MV-4-11 (cell line): ENCODE results near the gene UACA.
"Not testable (repeated sequence)": the region's sequence is repeated elsewhere in the genome, so short reads cannot be mapped to it uniquely, and the experiment has no call there.

Source experiments
- DNase-seq: peaks from one replicate; lab custom pipeline; 2025; lab: John Stamatoyannopoulos, UW

Gene UACA

DNA sequence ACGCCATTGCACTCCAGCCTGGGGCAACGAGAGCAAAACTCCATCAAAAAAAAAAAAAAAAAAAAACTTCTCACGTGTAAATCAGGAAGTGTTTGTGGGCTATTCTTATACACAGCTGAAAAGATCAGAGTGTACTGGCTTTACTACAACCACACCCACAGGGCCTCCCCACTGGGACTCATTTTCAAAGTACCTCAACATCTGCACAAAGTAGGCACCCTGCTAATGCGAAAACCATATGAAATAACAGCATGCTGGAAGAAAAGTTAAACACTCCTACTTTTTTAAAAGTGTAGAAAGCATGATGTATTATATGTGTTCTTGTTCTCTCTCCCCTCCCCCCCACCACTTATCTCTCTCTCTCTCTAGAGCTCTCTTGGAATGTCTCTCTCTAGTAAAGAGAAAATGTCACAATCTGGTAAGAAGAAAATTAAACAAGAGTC is 11.1 kb downstream of the UACA start:
- DNase-seq = peak; percentile 52

DNA sequence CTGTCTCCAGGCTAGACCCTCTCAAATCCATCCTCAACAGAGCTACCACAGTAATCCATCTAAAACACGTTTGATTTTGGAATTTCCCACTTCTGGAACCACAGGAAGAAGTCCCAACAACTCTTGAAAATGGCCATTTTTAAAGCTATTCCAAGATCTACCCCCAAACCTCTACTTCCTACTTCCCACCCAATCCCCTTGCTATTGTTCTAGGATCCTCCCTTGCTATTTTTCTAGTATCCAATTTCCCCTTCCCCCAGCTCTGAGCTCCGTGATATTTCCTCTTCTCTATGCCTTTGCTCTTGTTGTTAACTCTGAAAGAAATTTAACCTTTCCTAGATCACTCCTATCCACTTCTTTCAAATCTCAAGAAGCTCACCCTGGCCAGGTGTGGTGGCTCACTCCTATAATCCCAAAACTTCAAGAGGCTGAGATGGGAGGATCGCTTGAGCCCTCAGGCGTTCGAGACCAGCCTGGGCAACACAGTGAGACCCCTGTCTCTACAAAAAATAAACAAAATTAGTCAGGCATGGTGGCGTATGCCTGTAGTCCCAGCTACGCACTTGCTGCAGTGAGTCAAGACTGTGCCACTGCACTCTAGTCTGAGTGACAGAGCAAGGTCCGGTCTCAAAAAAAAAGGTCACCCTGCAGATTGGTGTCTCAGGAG is 13.0 kb downstream of the UACA start:
- DNase-seq = no peak

DNA sequence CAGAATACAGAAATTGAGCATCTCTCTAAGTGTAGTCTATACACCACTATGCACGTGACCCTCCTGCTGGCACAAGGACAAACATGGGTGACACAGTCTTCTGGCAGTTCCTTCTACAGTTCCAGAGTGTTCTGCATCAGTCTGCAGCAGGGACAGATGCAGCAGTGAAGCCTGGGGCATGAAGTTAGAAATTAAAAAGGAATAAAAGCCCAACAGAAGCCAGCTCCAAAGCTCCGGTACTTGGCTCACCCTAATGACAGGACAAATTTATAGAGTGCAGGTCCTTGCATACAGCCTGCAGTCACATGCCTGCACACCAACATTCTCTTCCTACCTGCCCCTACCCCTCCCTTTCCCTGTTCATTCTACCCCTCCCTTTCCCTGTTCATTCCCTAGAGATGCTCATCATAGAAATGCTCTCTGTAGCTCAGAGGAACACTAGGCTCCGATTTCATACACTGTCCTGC is 15.0 kb downstream of the UACA start:
- no peak for DNase-seq

- DNase-seq = not testable (repeated sequence)
Observed at GRCh38 chr15:70746598-70746997, 16.8 kb downstream of the UACA start.

- DNase-seq = no peak
Observed at GRCh38 chr15:70742928-70743327, 20.4 kb downstream of the UACA start.

GRCh38 chr15:70741677-70742293 is 21.6 kb downstream of the UACA start:
- peak; percentile 58 for DNase-seq

DNA sequence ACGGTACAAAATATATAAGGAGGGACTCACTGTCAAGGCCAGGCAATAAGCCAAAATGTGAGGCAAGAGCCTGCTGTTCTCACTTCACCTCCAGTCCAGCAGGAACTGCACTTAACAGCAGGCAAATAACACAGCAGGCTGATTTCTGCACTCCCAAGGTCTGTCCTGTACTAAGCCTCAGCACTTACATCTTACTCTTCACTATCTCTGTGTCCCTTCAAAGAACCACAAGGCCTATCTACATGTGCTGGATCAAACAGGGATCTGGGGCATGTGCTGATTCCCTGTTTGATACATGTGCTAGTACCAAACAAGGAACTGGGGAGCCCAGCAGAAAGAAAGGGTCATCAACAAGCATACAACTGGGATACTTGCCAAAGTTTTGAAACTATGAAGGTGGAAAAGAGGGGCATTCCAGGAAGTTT is 22.2 kb downstream of the UACA start:
- peak; percentile 55 for DNase-seq

DNA sequence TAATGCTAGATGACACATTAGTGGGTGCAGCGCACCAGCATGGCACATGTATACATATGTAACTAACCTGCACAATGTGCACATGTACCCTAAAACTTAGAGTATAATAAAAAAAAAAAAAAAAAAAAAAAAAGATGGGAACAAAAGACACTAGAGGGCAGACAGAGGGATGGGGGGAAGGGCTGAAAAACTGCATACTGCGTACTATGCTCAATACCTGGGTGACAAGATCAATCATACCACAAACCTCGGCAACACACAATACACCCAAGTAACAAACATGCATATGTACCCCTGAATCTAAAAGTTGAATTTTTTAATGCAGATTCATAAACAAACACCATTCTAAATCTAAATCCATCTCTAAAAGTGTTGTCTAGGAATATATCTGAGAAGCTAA is 28.3 kb downstream of the UACA start:
- DNase-seq = not testable (repeated sequence)

GRCh38 chr15:70729164-70729563 is 34.2 kb downstream of the UACA start:
- DNase-seq = no peak

GRCh38 chr15:70726753-70727152 is 36.6 kb downstream of the UACA start:
- DNase-seq = no peak

DNA sequence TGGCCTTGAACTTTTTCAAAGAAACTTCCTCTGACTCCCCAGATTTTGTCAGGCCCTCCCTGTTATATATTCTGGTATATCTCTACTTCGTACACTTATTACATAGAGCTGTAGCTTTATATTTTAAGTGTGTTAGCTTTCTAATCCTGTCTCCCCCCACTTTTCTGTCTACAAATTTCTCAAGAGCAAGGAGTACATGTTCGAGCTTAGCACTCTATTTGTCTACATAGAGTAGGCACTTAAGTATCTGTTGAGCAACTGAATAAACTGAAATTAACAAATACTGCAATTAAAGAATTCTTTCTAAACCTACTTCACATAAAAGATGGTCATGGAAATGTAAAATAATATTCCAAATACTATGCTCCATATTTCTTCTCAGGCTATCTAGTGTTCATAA is 39.4 kb downstream of the UACA start:
- no peak for DNase-seq

DNA sequence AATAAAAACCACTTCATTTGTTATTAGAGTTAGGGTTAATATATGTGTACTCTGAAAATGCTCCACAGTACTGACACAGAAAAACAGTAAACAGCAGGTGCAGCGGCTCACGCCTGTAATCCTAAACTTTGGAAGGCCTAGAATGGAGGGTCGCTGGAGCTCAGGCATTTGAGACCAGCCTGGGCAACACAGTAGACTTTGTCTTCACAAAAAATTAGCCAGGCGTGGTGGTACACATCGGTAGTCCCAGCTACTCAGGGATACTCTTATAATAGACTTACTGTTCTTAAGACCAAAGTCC is 40.3 kb downstream of the UACA start:
- no peak for DNase-seq

GRCh38 chr15:70722266-70723121 is 40.9 kb downstream of the UACA start:
- peak; percentile 33 for DNase-seq

DNA sequence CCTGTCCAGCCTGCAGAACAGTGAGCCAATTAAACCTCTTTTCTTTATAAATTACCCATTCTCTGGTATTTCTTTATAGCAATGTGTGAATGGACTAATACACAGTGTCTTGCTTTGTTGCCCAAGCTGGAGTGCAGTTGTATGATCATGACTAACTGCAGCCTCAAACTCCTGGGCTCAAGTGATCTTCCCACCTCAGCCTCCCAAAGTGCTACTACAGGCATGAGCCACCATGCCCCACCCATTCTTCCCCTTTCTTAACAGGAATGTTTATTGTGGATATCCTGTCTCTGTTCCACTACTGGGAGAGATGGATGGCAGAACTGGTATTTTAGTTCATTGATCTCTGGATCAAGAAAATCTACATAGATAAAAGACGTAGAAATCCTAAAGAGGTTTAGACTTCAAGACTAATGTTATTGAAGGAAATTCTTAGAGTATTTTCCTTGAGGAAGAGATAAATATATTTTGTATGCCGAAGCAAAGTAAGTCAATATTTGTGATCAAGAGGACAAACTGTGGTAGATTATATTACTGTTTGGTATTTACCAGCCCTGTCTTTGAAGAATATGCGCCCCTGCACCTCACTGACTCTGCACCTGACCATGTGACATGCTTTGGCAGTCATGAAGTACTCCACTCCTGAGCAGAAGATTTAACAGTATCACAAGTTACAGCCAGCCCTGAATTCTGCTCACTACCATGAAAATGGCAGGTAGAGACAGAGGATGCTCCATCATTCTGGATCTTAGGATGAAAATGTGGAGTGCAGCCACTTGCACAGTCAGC is 42.9 kb downstream of the UACA start:
- no peak for DNase-seq

DNA sequence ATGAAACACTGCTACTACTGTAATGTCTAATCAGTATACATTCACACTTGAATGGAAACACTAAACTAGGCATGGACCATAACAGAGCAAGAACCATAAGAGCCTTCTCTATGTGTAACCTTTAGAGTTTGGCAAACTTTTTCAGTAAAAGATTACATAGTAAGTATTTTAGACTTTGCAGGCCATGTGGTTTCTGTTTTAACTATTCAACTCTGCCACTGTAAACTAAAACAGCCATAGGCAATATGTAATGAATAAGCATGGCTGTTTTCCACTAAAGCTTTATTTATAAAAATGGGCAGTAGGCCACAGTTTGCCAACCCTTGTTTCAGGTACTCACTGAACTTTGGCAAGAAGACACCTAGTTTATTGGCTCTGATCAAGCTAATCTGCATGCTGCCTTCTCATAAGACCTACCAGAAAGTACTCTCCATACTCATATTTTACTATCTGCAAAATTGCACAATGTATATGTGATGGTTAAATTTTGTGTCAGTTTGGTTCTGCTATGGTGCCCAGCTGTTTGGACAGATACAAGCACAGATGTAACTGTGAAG is 46.0 kb downstream of the UACA start:
- DNase-seq = no peak

DNA sequence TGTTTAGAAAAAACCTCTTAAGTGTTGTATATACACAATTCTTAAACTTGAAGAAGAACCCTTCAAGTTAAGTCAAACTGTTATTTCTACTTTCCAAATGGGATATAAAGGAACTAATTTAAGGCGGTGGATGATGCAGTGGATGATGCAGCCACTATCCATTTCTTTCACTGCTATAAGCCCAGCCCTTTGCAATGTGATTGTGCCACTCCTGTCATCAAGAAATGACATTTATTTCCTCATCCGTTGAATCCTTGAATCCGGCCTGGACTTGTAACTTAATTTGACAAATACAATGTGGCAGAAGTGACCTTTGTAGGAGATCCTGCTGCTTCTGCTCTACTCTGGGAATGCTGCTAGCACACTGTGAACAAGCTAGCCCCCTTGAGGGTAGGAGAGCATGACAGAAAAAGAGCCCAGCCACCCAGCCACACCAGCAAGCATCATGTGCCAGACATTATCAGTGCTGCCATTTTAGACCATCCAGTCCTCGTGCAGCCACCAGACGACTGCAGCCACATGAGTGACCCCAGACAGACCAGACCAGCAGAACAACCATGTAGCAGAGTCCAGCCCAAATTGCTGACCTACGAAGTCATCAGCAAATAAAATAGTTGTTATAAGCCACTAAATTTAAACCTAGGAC is 47.4 kb downstream of the UACA start:
- no peak for DNase-seq

DNA sequence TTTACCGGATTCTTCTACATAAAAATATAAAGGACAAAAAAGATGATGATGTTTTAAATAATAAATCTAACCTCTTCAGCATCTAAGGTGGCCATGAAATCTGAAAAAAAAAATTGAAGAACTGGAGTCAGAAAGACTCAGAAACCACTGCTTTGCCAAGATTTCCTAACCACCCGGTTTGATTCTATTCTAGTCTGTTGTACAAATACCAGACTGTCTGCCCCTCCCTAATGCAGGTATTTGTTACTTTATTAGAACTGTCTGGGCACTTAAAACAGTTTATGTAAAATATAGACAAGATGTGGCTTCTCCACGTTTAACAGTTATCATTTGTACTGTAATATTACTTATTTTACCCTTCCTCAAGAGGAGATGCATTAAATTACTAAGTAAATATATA is 48.8 kb downstream of the UACA start:
- no peak for DNase-seq

DNA sequence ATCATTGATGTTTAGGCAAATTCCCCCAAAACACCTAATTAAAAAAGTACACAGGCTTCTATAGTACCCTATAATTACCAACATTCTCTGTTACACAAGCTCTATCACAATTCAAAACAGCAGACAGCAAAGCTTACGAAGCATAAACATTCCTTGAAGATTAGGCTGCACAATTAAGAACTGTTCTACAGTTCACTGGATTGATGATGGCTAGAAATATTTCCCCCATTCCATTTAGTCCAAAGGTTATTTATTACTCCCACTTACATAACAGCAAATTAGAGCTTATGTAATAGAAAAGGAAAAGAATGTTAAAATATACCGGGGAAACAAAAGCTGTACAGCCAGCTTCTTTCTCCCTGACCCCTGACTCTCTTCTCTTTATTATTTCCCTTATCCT is 49.3 kb downstream of the UACA start:
- DNase-seq = no peak

GRCh38 chr15:70712271-70712670 is 51.1 kb downstream of the UACA start:
- no peak for DNase-seq

DNA sequence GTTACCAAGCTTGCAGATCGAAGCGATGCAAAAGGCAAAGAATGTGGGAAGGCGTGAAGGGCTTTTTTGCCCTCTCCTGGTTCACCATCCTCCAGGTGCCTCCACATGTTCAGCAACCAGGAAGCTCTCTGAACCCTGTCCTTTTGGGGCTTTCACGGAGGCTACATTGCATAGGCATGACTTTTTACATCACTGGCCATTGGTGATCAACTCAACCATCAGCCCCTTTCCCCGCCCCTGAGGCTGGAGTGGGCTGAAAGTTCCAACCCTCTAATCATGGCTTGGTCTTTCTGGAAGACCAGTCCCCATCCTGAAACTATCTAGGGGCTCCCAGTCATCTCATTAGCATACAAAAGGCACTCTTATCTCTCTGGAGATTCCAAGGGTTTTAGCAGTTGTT is 52.6 kb downstream of the UACA start:
- DNase-seq = no peak

DNA sequence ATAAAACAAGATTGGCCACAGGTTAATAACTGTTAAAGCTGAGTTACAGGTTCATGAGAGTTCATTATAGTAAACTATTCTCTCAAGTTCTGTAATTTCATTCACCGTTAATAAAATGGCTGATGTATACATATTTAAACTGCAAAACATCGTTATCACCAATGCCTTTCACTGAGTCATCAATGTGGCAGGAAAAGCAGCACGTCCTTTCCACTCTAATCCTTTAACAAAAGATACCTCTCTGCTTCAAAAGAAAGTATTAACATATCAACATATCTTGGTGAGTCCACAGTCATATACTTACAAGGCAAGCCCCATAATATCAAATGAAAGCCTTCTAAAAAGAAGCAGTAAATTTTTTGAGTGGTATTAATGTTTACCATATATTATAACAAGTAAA is 54.5 kb downstream of the UACA start:
- DNase-seq = no peak
